CD4-positive, alpha-beta T cell treated with Interleukin-2 at 100 ng/mL for 4 hours (primary cell): Measurements from ENCODE around the gene ZSCAN4.

Experiments
- DNase-seq: peaks from one replicate; pipeline ENCODE4 v3.0.0-alpha.2; 2020; ENCODE audit warnings: low spot score

ZSCAN4 gene

DNA sequence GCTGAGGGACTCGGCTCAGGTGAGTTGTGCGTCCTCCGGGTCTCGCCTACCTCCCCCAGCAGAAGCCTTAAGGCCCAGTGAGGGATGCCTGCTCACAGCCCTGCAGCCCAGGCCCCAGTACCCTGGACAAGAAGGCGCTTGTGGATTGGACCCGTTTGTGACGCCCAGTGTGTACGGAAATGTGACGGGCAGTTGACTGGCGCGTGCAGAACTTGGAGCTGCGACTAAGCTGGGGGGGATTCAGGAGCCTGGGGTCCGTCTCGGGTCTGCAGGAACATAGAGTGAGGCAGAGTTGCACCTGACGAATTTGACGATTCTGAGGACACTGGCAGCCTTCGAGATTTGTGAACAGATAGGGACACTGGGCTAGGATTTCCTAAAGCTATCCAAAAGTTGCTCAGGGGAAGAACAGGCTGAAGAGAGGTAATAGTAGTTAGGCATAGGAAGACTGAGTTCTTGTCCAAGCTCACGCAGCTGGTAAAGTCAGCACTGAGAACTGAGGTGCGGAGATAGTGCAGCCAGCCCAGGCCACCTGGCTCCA, 13.6 kb downstream of the ZSCAN4 start:
- no peak for DNase-seq

GRCh38 chr19:57686727-57687126, 18.0 kb downstream of the ZSCAN4 start:
- DNase-seq = no peak

- DNase-seq = no peak
Measured at GRCh38 chr19:57687363-57688010, 18.8 kb downstream of the ZSCAN4 start.

- DNase-seq = no peak
Measured at GRCh38 chr19:57688011-57688763, 19.5 kb downstream of the ZSCAN4 start.

- DNase-seq = no peak
Measured at GRCh38 chr19:57689750-57690149, 21.0 kb downstream of the ZSCAN4 start.

- no peak for DNase-seq
Measured at GRCh38 chr19:57701625-57702024, 32.9 kb downstream of the ZSCAN4 start.

DNA sequence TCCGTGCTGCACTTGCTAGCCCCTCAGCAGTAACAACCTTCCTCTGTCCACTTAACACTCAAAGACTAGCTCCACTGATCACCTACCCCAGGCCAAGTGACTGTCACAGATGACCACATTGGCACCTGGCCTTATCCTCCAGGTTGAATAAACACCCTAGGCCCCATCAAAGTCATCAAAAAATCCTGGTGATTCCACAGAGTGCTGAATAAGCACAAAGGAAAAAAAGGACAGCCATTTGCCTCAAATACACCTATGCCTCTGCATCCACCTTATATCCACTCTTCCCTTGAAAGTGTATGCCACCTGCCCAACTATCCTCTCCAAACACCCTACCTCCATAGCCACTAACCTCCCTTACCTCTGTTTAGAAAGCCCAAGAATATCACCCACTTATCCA, 37.6 kb downstream of the ZSCAN4 start:
- DNase-seq = no peak

- DNase-seq = peak; percentile 74
Measured at GRCh38 chr19:57708641-57709361, 40.1 kb downstream of the ZSCAN4 start, which contains the start of gene ZNF154. TSS of gene ZNF154 (minus strand) at chr19:57709204. CDS start at chr19:57708971, 233 bp downstream.

- no peak for DNase-seq
Measured at GRCh38 chr19:57709616-57710015, 40.9 kb downstream of the ZSCAN4 start.

DNA sequence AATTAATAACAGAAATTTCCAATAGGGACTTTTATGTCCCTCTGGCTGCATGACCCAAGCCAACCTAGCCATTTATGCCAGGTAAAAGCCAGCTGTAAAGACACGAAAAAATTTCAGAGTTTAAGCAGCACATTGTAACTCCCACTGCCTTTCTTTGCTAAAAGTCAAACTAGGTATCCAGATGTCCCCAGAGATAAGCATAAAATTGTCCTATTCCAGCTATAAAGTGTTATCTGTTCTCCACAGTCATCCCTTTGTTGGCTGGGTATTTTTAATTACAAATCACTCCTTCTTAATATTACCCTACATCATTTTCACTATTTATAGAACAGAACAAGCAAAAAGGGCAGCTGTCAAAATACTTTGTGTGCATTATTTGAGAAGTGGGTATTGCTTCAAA, 43.5 kb downstream of the ZSCAN4 start:
- no peak for DNase-seq

DNA sequence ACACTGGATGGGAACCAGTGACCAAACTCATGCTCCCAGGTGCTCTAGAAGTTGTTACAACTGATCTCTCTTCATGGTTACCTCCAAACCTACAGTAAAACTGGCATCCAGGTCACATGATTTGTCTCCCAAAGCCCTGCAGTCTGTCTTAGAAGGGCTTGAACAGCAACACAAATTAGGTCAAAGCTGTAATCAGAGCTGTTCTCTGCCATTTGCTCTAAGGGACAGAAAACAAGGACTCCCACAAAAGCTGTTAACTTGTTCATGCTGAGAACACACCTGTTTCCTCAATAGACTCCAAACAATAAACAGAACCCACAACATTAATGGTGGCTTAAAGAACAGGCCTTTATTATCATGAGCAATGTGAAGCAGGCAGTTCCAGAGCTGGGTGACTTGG, 50.7 kb downstream of the ZSCAN4 start:
- DNase-seq = no peak

DNA sequence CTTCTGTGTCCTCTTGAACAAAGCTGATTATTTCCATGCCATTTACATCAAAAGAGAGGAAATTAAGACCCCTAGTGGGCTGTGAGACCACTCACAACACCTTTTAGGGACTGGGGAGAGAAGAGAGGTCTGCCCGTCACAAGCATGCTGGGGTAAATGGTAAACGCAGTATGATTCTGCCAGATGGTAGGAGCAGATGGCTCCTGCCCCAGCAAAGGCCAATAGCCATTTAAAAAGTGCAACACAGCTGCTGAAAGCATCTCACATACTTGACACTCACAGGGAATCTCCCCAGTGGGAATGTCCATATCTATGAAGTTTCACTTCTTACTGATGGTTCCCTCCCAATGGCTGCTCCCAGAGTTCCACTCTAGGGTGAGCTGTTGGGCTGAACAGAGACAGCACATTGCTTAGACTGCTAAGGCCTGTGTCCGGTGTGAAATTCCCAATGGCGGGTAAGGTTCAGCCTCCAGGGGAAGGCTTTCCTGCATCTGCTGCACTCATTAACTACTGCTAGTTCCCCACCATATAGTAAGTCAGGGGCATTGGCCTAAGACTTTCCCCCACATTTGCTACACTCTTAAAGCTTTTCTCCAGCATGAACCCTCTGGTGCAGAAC, 51.3 kb downstream of the ZSCAN4 start:
- DNase-seq = no peak

DNA sequence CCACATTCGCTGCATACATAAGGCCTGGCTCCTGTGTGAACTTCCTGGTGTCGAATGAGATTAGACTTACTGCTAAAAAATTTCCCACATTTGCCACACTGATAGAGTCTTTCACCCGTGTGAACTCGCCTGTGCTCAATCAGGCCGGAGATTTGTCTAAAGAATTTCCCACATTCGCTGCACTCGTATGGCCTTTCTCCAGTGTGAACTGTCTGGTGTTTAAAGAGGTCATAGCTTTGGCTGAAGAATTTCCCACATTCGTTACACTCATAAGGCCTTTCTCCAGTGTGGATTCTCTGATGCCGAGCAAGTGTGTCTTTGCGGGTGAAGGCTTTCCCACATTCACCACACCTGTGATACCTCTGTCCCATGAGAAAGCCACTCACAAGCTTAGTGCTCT, 52.1 kb downstream of the ZSCAN4 start:
- DNase-seq = no peak
